ENCODE measurements around the gene ENTPD2. TPM values are rescaled to one million over a fixed set of nuclear protein-coding genes. Genes with fewer than 3 reads are reported as not detected.

Gene ENTPD2
- total and polyA plus RNA-seq, 9 of the 15 experiments (the other 6 are each of a cell fraction or from before 2014, with no cell fraction given): 0.04 to 0.60 (median 0.14) TPM; not detected in 4

DNA sequence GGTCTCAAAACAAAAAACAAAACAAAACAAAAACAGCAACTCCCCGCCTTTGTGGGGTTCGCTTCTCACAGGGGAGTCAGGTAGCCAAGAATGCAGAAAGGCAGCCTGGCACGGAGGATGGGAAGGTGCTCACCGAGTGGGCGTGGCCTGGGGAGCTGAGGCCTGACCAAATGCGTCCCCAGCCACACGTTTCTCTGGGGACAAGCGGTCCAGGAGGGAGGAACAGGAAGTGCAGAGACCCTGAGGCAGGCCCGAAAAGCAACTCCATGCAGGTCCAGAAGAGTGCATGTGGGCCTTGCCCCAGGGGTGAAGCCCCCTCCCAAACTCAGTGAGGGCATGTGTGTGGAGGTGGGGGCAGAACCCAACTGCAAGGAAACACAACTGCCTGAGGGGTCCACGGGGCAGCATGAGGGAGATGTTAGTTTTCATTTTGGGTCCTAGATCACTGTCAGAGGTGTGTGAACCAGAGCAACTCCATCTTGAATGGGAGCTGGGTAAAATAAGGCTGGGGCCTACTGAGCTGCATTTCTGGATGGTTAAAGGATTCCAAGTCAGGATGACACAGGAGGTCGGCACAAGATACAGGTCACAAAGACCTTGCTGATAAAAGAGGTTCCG is 20.9 kb upstream of the ENTPD2 start (continued):
- TF ChIP-seq, protein P1, sequence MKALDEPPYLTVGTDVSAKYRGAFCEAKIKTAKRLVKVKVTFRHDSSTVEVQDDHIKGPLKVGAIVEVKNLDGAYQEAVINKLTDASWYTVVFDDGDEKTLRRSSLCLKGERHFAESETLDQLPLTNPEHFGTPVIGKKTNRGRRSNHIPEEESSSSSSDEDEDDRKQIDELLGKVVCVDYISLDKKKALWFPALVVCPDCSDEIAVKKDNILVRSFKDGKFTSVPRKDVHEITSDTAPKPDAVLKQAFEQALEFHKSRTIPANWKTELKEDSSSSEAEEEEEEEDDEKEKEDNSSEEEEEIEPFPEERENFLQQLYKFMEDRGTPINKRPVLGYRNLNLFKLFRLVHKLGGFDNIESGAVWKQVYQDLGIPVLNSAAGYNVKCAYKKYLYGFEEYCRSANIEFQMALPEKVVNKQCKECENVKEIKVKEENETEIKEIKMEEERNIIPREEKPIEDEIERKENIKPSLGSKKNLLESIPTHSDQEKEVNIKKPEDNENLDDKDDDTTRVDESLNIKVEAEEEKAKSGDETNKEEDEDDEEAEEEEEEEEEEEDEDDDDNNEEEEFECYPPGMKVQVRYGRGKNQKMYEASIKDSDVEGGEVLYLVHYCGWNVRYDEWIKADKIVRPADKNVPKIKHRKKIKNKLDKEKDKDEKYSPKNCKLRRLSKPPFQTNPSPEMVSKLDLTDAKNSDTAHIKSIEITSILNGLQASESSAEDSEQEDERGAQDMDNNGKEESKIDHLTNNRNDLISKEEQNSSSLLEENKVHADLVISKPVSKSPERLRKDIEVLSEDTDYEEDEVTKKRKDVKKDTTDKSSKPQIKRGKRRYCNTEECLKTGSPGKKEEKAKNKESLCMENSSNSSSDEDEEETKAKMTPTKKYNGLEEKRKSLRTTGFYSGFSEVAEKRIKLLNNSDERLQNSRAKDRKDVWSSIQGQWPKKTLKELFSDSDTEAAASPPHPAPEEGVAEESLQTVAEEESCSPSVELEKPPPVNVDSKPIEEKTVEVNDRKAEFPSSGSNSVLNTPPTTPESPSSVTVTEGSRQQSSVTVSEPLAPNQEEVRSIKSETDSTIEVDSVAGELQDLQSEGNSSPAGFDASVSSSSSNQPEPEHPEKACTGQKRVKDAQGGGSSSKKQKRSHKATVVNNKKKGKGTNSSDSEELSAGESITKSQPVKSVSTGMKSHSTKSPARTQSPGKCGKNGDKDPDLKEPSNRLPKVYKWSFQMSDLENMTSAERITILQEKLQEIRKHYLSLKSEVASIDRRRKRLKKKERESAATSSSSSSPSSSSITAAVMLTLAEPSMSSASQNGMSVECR (CRISPR knock-in tag; IDR thresholded peaks at IDR 0.05): no peak
- TF ChIP-seq ZBTB1 (CRISPR knock-in tag; IDR thresholded peaks at IDR 0.05; ENCODE audit: borderline replicate concordance, low read depth) (no peak), ILF3 (IDR thresholded peaks at IDR 0.05; ENCODE audit: borderline replicate concordance) (no peak), ZNF23 (CRISPR knock-in tag; IDR thresholded peaks at IDR 0.05) (peak; percentile 94), NFXL1 (CRISPR knock-in tag; IDR thresholded peaks at IDR 0.05) (peak; percentile 99), FUS (optimal IDR thresholded peaks at IDR 0.05; ENCODE audit: low read depth, low read length) (no peak), ZNF212 (CRISPR knock-in tag; IDR thresholded peaks at IDR 0.05) (peak; percentile 98), RBM15 (IDR thresholded peaks at IDR 0.05; ENCODE audit: insufficient read depth, low read length) (no peak), PPARD (CRISPR knock-in tag; IDR thresholded peaks at IDR 0.05) (peak; percentile 92), XRCC4 (IDR thresholded peaks at IDR 0.05; ENCODE audit: extremely low read depth, insufficient read depth, insufficient read length) (no peak), ZNF717 (CRISPR knock-in tag; IDR thresholded peaks at IDR 0.05) (peak; percentile 95)
- TF ChIP-seq, protein P2, sequence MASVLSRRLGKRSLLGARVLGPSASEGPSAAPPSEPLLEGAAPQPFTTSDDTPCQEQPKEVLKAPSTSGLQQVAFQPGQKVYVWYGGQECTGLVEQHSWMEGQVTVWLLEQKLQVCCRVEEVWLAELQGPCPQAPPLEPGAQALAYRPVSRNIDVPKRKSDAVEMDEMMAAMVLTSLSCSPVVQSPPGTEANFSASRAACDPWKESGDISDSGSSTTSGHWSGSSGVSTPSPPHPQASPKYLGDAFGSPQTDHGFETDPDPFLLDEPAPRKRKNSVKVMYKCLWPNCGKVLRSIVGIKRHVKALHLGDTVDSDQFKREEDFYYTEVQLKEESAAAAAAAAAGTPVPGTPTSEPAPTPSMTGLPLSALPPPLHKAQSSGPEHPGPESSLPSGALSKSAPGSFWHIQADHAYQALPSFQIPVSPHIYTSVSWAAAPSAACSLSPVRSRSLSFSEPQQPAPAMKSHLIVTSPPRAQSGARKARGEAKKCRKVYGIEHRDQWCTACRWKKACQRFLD (CRISPR knock-in tag; IDR thresholded peaks at IDR 0.05): peak; percentile 100
- TF ChIP-seq, protein P3, sequence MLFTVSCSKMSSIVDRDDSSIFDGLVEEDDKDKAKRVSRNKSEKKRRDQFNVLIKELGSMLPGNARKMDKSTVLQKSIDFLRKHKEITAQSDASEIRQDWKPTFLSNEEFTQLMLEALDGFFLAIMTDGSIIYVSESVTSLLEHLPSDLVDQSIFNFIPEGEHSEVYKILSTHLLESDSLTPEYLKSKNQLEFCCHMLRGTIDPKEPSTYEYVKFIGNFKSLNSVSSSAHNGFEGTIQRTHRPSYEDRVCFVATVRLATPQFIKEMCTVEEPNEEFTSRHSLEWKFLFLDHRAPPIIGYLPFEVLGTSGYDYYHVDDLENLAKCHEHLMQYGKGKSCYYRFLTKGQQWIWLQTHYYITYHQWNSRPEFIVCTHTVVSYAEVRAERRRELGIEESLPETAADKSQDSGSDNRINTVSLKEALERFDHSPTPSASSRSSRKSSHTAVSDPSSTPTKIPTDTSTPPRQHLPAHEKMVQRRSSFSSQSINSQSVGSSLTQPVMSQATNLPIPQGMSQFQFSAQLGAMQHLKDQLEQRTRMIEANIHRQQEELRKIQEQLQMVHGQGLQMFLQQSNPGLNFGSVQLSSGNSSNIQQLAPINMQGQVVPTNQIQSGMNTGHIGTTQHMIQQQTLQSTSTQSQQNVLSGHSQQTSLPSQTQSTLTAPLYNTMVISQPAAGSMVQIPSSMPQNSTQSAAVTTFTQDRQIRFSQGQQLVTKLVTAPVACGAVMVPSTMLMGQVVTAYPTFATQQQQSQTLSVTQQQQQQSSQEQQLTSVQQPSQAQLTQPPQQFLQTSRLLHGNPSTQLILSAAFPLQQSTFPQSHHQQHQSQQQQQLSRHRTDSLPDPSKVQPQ (CRISPR knock-in tag; IDR thresholded peaks at IDR 0.05; ENCODE audit: borderline replicate concordance): peak; percentile 96
- TF ChIP-seq, protein P4, sequence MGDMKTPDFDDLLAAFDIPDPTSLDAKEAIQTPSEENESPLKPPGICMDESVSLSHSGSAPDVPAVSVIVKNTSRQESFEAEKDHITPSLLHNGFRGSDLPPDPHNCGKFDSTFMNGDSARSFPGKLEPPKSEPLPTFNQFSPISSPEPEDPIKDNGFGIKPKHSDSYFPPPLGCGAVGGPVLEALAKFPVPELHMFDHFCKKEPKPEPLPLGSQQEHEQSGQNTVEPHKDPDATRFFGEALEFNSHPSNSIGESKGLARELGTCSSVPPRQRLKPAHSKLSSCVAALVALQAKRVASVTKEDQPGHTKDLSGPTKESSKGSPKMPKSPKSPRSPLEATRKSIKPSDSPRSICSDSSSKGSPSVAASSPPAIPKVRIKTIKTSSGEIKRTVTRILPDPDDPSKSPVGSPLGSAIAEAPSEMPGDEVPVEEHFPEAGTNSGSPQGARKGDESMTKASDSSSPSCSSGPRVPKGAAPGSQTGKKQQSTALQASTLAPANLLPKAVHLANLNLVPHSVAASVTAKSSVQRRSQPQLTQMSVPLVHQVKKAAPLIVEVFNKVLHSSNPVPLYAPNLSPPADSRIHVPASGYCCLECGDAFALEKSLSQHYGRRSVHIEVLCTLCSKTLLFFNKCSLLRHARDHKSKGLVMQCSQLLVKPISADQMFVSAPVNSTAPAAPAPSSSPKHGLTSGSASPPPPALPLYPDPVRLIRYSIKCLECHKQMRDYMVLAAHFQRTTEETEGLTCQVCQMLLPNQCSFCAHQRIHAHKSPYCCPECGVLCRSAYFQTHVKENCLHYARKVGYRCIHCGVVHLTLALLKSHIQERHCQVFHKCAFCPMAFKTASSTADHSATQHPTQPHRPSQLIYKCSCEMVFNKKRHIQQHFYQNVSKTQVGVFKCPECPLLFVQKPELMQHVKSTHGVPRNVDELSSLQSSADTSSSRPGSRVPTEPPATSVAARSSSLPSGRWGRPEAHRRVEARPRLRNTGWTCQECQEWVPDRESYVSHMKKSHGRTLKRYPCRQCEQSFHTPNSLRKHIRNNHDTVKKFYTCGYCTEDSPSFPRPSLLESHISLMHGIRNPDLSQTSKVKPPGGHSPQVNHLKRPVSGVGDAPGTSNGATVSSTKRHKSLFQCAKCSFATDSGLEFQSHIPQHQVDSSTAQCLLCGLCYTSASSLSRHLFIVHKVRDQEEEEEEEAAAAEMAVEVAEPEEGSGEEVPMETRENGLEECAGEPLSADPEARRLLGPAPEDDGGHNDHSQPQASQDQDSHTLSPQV (IDR thresholded peaks at IDR 0.05): peak; percentile 100

Data from K562 (cell line).